IMR-90 (cell line): ENCODE results near the gene TAF3. TPM values are rescaled to one million over a fixed set of nuclear protein-coding genes. Genes with fewer than 3 reads are reported as not detected.

Experiments used
- ATAC-seq: fragments of 200-7000 bp; cut with Tn5 transposase; 2 replicates; pipeline ENCODE4 v1.9.1; 2020; ENCODE audit warnings: low read depth, mild to moderate bottlenecking, moderate library complexity
- BruUV-seq: library from RNA; stranded (reverse); fragments of 400-500 nt; replicated peaks from 2 replicates; lab custom pipeline; 2021; lab: Mats Ljungman, UMichigan
- CTCF ChIA-PET: fragments of 300-600 bp; formaldehyde crosslinking; extraction: SDS; loops from one replicate; lab custom pipeline; 2021; ENCODE audit warnings: antibody characterized with exemption; lab: Yijun Ruan, JAX
- POLR2A ChIA-PET: fragments of 300-600 bp; sonication (Branson Sonifier 250); formaldehyde crosslinking; loops from one replicate; lab custom pipeline; 2022; ENCODE audit warnings: antibody characterized with exemption; ENCODE audit not compliant: unreplicated experiment; lab: Charles Lee
- DNase-seq: peaks from one replicate; pipeline ENCODE4 v3.0.0; 2013
- H2AFZ ChIP-seq: replicated peaks from 2 replicates; pipeline ENCODE3; 2013; ENCODE audit warnings: low read length, mild to moderate bottlenecking; ENCODE audit not compliant: poor library complexity
- H2AK5ac ChIP-seq: 2 replicates; pipeline ENCODE4 v1.6.1; 2013; ENCODE audit warnings: low read depth, low read length, inconsistent platforms
- H2AK9ac ChIP-seq: replicated peaks from 2 replicates; pipeline ENCODE3; 2013; ENCODE audit warnings: mild to moderate bottlenecking, low read depth, low read length, moderate library complexity; ENCODE audit not compliant: poor library complexity
- H2BK120ac ChIP-seq: 2 replicates; pipeline ENCODE4 v1.6.1; 2013; ENCODE audit warnings: low read depth, low read length, inconsistent platforms
- H2BK15ac ChIP-seq: 3 replicates; pipeline ENCODE4 v1.6.1; 2013; ENCODE audit warnings: low read depth, low read length, inconsistent platforms
- H2BK20ac ChIP-seq: 2 replicates; pipeline ENCODE4 v1.6.1; 2013; ENCODE audit warnings: low read depth, mild to moderate bottlenecking, inconsistent platforms, low read length, moderate library complexity
- H2BK5ac ChIP-seq: 2 replicates; pipeline ENCODE4 v1.6.1; 2013; ENCODE audit warnings: mild to moderate bottlenecking, low read depth, low read length, inconsistent platforms; ENCODE audit not compliant: poor library complexity, severe bottlenecking
- H3K14ac ChIP-seq: replicated peaks from 2 replicates; pipeline ENCODE4 v1.6.1; 2013; ENCODE audit warnings: low read depth, low read length, inconsistent platforms
- H3K18ac ChIP-seq: 2 replicates; pipeline ENCODE4 v1.6.1; 2013; ENCODE audit warnings: low read depth, low read length, control low read depth
- H3K23ac ChIP-seq: 2 replicates; pipeline ENCODE4 v1.6.1; 2013; ENCODE audit warnings: low read depth, low read length, inconsistent platforms
- H3K27ac ChIP-seq: 2 replicates; pipeline ENCODE4 v1.5.1; 2013; ENCODE audit warnings: mild to moderate bottlenecking, control low read depth, low read length; ENCODE audit not compliant: insufficient read depth
- H3K27me3 ChIP-seq: 2 replicates; pipeline ENCODE4 v1.6.1; 2013; ENCODE audit warnings: low read length; ENCODE audit not compliant: control insufficient read depth, insufficient read depth
- H3K36me3 ChIP-seq: 2 replicates; pipeline ENCODE4 v1.6.1; 2013; ENCODE audit warnings: low read length, mixed read lengths; ENCODE audit not compliant: control insufficient read depth, insufficient read depth
- H3K4ac ChIP-seq: 2 replicates; pipeline ENCODE4 v1.6.1; 2013; ENCODE audit warnings: low read depth, low read length, inconsistent platforms
- H3K4me1 ChIP-seq: 2 replicates; pipeline ENCODE4 v1.6.1; 2013; ENCODE audit warnings: low read length, mixed read lengths; ENCODE audit not compliant: control insufficient read depth, insufficient read depth
- H3K4me2 ChIP-seq: 2 replicates; pipeline ENCODE4 v1.6.1; 2013; ENCODE audit warnings: low read depth, mild to moderate bottlenecking, control low read depth, low read length, moderate library complexity
- H3K4me3 ChIP-seq: 2 replicates; pipeline ENCODE4 v1.5.1; 2013; ENCODE audit warnings: low read depth, mild to moderate bottlenecking, control low read depth, low read length, moderate library complexity; ENCODE audit not compliant: insufficient read depth
- H3K56ac ChIP-seq: 2 replicates; pipeline ENCODE4 v1.6.1; 2013; ENCODE audit warnings: low read length, inconsistent platforms; ENCODE audit not compliant: insufficient read depth; ENCODE audit errors: extremely low read depth
- H3K79me1 ChIP-seq, 2 experiments: 2 replicates each; pipeline ENCODE4 v1.6.1; 2013; ENCODE audit warnings: low read length in 2 of 2, inconsistent platforms in 1 of 2, low read depth in 1 of 2
- H3K9ac ChIP-seq: 2 replicates; pipeline ENCODE4 v1.6.1; 2013; ENCODE audit warnings: low read depth, low read length, control low read depth
- H3K9me1 ChIP-seq: 2 replicates; pipeline ENCODE4 v1.6.1; 2013; ENCODE audit warnings: low read length, inconsistent platforms; ENCODE audit not compliant: insufficient read depth
- H3K9me3 ChIP-seq: 2 replicates; pipeline ENCODE4 v1.6.1; 2013; ENCODE audit warnings: low read length; ENCODE audit not compliant: control insufficient read depth, insufficient read depth
- H4K20me1 ChIP-seq: 2 replicates; pipeline ENCODE4 v1.6.1; 2013; ENCODE audit warnings: low read length, inconsistent platforms; ENCODE audit not compliant: insufficient read depth
- H4K5ac ChIP-seq: 2 replicates; pipeline ENCODE4 v1.6.1; 2013; ENCODE audit warnings: mild to moderate bottlenecking, low read depth, low read length, control low read depth
- H4K8ac ChIP-seq, 2 experiments: 2 replicates each; pipeline ENCODE4 v1.6.1; 2013; ENCODE audit warnings: low read depth in 2 of 2, low read length in 2 of 2, control low read depth in 1 of 2, inconsistent platforms in 1 of 2
- H4K91ac ChIP-seq: 2 replicates; pipeline ENCODE4 v1.6.1; 2013; ENCODE audit warnings: low read depth, low read length, inconsistent platforms; ENCODE audit not compliant: insufficient read depth
- BHLHE40 ChIP-seq: fragments of 150-350 bp; IDR thresholded peaks from 2 replicates; pipeline ENCODE4 v1.6.1; 2016; ENCODE audit warnings: mild to moderate bottlenecking, low read depth, low read length
- CEBPB ChIP-seq: IDR thresholded peaks from 2 replicates; pipeline ENCODE4 v1.6.1; 2012; ENCODE audit warnings: low read depth, low read length, improper control_type of control experiment
- CHD1 ChIP-seq: IDR thresholded peaks from 2 replicates; pipeline ENCODE4 v1.6.1; 2012; ENCODE audit warnings: low read depth, low read length, improper control_type of control experiment
- ELK1 ChIP-seq: fragments of 150-350 bp; IDR thresholded peaks from 2 replicates; pipeline ENCODE4 v1.6.1; 2016; ENCODE audit warnings: low read depth, mild to moderate bottlenecking, low read length, moderate library complexity, borderline replicate concordance
- FOS ChIP-seq: fragments of 150-350 bp; IDR thresholded peaks from 2 replicates; pipeline ENCODE4 v1.6.1; 2016; ENCODE audit warnings: low read depth, low read length
- MAFK ChIP-seq: IDR thresholded peaks from 2 replicates; pipeline ENCODE4 v1.6.1; 2012; ENCODE audit warnings: low read depth, low read length, improper control_type of control experiment
- MAZ ChIP-seq: IDR thresholded peaks from 2 replicates; pipeline ENCODE4 v1.6.1; 2012; ENCODE audit warnings: low read depth, mild to moderate bottlenecking, low read length, improper control_type of control experiment, moderate library complexity, borderline replicate concordance
- MXI1 ChIP-seq: IDR thresholded peaks from 2 replicates; pipeline ENCODE4 v1.6.1; 2012; ENCODE audit warnings: low read depth, mild to moderate bottlenecking, low read length, moderate library complexity, borderline replicate concordance
- NFE2L2 ChIP-seq: fragments of 150-350 bp; IDR thresholded peaks from 2 replicates; pipeline ENCODE4 v1.6.1; 2016; ENCODE audit warnings: low read depth, mild to moderate bottlenecking, low read length
- POLR2A ChIP-seq: IDR thresholded peaks from 2 replicates; pipeline ENCODE4 v1.6.1; 2012; ENCODE audit warnings: mild to moderate bottlenecking, low read depth, low read length
- RAD21 ChIP-seq: IDR thresholded peaks from 2 replicates; pipeline ENCODE4 v1.6.1; 2012; ENCODE audit warnings: low read length, improper control_type of control experiment
- RCOR1 ChIP-seq: IDR thresholded peaks from 2 replicates; pipeline ENCODE4 v1.6.1; 2012; ENCODE audit warnings: mild to moderate bottlenecking, low read length, improper control_type of control experiment; ENCODE audit not compliant: insufficient replicate concordance
- RFX5 ChIP-seq: IDR thresholded peaks from 2 replicates; pipeline ENCODE4 v1.8.0; 2012; ENCODE audit warnings: low read depth, mild to moderate bottlenecking, low read length, moderate library complexity
- USF2 ChIP-seq: fragments of 150-350 bp; IDR thresholded peaks from 2 replicates; pipeline ENCODE4 v1.6.1; 2017; ENCODE audit warnings: mild to moderate bottlenecking, antibody characterized with exemption, low read length, low read depth
- WGBS, 2 experiments: methylation state at CpG; one replicate each; pipeline versions ENCODE4 v1.1.5 to v1.1.7; 2013; ENCODE audit warnings: missing lambda C conversion rate in 2 of 2; ENCODE audit not compliant: insufficient read length in 1 of 2; ENCODE audit errors: extremely low coverage in 2 of 2; 5-methylcytosine and 5-hydroxymethylcytosine counted together
- dilution Hi-C: fragments of 300-500 bp; cut with HindIII; formaldehyde crosslinking; loops from one replicate; pipeline ENCODE4 v1.14.3; 2018; ENCODE audit warnings: low sequenced_read_pairs; ENCODE audit not compliant: unreplicated experiment
- in situ Hi-C: fragments of 300-500 bp; cut with MboI; formaldehyde crosslinking; loops from 3 replicates; pipeline ENCODE4 v1.14.3; 2019; ENCODE audit warnings: low sequenced_read_pairs, inconsistent platforms, mixed read lengths
- intact Hi-C: fragments of 100-400 bp; cut with micrococcal nuclease; formaldehyde crosslinking; loops from 2 replicates; pipeline ENCODE4 v1.10.0; 2022
- polyA plus RNA-seq, 3 experiments: library from polyadenylated mRNA; depleted of rRNA; stranded (reverse); fragments of >200 nt; gene quantifications; 2 replicates each; pipeline ENCODE4 v1.2.3, GENCODE V29; 2012; ENCODE audit warnings: low replicate concordance in 1 of 3
- total RNA-seq: library from RNA; depleted of rRNA; stranded (reverse); fragments of >200 nt; gene quantifications from 2 replicates; pipeline ENCODE4 v1.2.3, GENCODE V29; 2012
- TF ChIP-seq, protein P1 (sequence below): conservative IDR thresholded peaks from 2 replicates; pipeline ENCODE4 v1.5.1; 2012; ENCODE audit warnings: mild to moderate bottlenecking, low read depth, low read length, improper control_type of control experiment

The TAF3 gene
- total and polyA plus RNA-seq, 2 of the 4 experiments (the other 2 are of a cell fraction), result 1.4 to 2.3 TPM

DNA sequence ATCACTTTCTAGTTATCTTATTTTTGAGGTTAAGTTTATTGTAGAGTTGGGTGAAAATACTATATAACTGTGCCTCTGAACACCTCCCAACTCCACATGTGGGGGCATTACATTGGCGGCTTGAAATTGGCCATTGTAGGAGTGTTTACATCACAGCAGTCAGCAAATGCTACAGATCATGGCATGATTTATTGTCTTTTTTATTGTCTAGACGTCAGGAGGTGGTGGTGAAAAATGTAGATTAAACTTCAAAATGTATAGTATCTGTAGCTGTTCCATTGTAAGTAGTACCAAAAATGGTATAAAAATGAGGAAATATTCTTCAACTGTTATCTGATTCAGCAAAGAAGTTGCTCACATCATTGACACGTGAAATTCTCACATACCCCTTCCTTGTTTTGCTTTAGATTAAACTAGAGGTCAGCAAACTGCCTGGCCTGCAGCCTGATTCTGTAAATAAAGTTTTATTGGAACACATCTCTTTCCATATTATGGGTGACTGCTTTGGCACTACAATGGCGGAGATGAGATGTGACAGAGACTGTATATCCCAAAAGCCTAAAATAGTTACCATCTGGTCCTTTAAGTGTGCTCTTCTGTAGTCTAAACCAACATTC lies 35.0 kb downstream of the TAF3 start:
- Histone ChIP-seq H2BK120ac (no peak overlapping the region), H3K9me3 (no peaks in the 10 kb centered on the region), H3K9me1 (peaks cover 3% of the 10 kb centered on the region), H3K4me2 (no peak overlapping the region), H2AFZ (no peak overlapping the region), H3K56ac (no peak overlapping the region), H2AK9ac (no peak overlapping the region), H3K27me3 (no peaks in the 10 kb centered on the region), H3K9ac (no peak overlapping the region), H3K36me3 (no peaks in the 10 kb centered on the region), H2BK5ac (no peak overlapping the region), H2AK5ac (no peak overlapping the region), H3K18ac (no peak overlapping the region), H3K14ac (no peak overlapping the region), H2BK15ac (no peak overlapping the region), H4K20me1 (no peaks in the 10 kb centered on the region; the same call in 1 of the 2 replicates), H3K4ac (no peak overlapping the region), H4K91ac (no peak overlapping the region), H3K79me1 (peaks cover 12 to 20% of the 10 kb centered on the region in 2 experiments; a peak in 2 of 4 replicates), H4K8ac (no peak overlapping the region), H3K4me1 (peaks cover 4% of the 10 kb centered on the region), H3K4me3 (no peak overlapping the region), H4K5ac (no peak overlapping the region), H3K27ac (no peak overlapping the region), H3K23ac (no peak overlapping the region), H2BK20ac (no peak overlapping the region)
- intact Hi-C loops, result no loop called here
- POLR2A ChIA-PET, result no interaction called here
- WGBS, 2 experiments, result no CpG with 5 or more reads among the region's 4 CpGs
- CTCF ChIA-PET, result no interaction called here
- no TSS peak for BruUV-seq
- dilution Hi-C loops, result no loop called here
- ATAC-seq (no peak), DNase-seq (no peak)
- TF ChIP-seq USF2 (no peak), RCOR1 (no peak), ELK1 (no peak), RAD21 (no peak), MXI1 (no peak), MAFK (no peak), NFE2L2 (no peak), CEBPB (no peak), RFX5 (no peak), CHD1 (no peak), FOS (no peak), MAZ (no peak), POLR2A (no peak), BHLHE40 (no peak)
- TF ChIP-seq, protein P1, sequence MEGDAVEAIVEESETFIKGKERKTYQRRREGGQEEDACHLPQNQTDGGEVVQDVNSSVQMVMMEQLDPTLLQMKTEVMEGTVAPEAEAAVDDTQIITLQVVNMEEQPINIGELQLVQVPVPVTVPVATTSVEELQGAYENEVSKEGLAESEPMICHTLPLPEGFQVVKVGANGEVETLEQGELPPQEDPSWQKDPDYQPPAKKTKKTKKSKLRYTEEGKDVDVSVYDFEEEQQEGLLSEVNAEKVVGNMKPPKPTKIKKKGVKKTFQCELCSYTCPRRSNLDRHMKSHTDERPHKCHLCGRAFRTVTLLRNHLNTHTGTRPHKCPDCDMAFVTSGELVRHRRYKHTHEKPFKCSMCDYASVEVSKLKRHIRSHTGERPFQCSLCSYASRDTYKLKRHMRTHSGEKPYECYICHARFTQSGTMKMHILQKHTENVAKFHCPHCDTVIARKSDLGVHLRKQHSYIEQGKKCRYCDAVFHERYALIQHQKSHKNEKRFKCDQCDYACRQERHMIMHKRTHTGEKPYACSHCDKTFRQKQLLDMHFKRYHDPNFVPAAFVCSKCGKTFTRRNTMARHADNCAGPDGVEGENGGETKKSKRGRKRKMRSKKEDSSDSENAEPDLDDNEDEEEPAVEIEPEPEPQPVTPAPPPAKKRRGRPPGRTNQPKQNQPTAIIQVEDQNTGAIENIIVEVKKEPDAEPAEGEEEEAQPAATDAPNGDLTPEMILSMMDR, result no peak
- in situ Hi-C loops, result no loop called here
